GM12878 (cell line): ENCODE data around the gene MCMBP. TPM values are rescaled to one million over a fixed set of nuclear protein-coding genes. Genes with fewer than 3 reads are reported as not detected.

ENCODE experiments used
- ATAC-seq: fragments of 200-7000 bp; cut with Tn5 transposase; 3 replicates; pipeline ENCODE4 v1.9.1; 2020; ENCODE audit warnings: mild to moderate bottlenecking, moderate library complexity
- BruUV-seq: library from RNA; stranded (reverse); fragments of 400-500 nt; replicated peaks from 2 replicates; lab custom pipeline; 2021; lab: Mats Ljungman, UMichigan
- CTCF ChIA-PET: fragments of 300-600 bp; sonication (Branson Sonifier 250); formaldehyde crosslinking; extraction: SDS; loops from one replicate; lab custom pipeline; 2021; ENCODE audit warnings: inconsistent platforms; lab: Yijun Ruan, JAX
- POLR2A ChIA-PET: fragments of 350-600 bp; formaldehyde crosslinking; extraction: SDS; loops from one replicate; lab custom pipeline; 2021; ENCODE audit warnings: inconsistent platforms; lab: Charles Lee
- RAD21 ChIA-PET: fragments of 300-600 bp; sonication (Branson Sonifier 250); formaldehyde crosslinking; loops from one replicate; lab custom pipeline; 2023; ENCODE audit warnings: antibody characterized with exemption; ENCODE audit not compliant: unreplicated experiment; lab: Charles Lee
- SMC1A ChIA-PET: fragments of 300-600 bp; sonication (Branson Sonifier 250); formaldehyde crosslinking; loops from one replicate; lab custom pipeline; 2023; ENCODE audit not compliant: unreplicated experiment, uncharacterized antibody; lab: Charles Lee
- DNase-seq: peaks from one replicate; pipeline ENCODE4 v3.0.0-alpha.2; 2011; ENCODE audit warnings: low read depth, low spot score
- FAIRE-seq: peaks from 3 replicates; lab custom pipeline; 2011; peaks lifted over from hg19 to GRCh38; lab: Jason Lieb, UNC
- H2AFZ ChIP-seq: 2 replicates; pipeline ENCODE4 v1.6.0; 2011; ENCODE audit warnings: low read depth, low read length, control low read depth; ENCODE audit not compliant: control insufficient read depth
- H3K27ac ChIP-seq: 2 replicates; pipeline ENCODE4 v1.5.1; 2011; ENCODE audit warnings: control low read depth; ENCODE audit not compliant: control insufficient read depth, insufficient read depth
- H3K27me3 ChIP-seq, 2 experiments: replicated peaks in 1 of 2; 2 replicates each; pipeline versions ENCODE4 v1.6.0 to v1.6.1; 2011; ENCODE audit warnings: low read length in 1 of 2; ENCODE audit not compliant: control insufficient read depth in 2 of 2, insufficient read depth in 2 of 2
- H3K36me3 ChIP-seq, 2 experiments: 2 replicates each; pipeline ENCODE4 v1.5.1; 2011; ENCODE audit warnings: low read length in 1 of 2; ENCODE audit not compliant: control insufficient read depth in 2 of 2, insufficient read depth in 2 of 2
- H3K4me1 ChIP-seq: 2 replicates; pipeline ENCODE4 v1.6.1; 2011; ENCODE audit warnings: mild to moderate bottlenecking, low read length, moderate library complexity, mixed read lengths; ENCODE audit not compliant: control insufficient read depth, insufficient read depth
- H3K4me2 ChIP-seq: 2 replicates; pipeline ENCODE4 v1.6.0; 2011; ENCODE audit warnings: control low read depth; ENCODE audit not compliant: control insufficient read depth, insufficient read depth
- H3K4me3 ChIP-seq: fragments of 200-600 bp; sonication (generic); 2 replicates; pipeline ENCODE4 v1.5.1; 2016
- H3K79me2 ChIP-seq: 2 replicates; pipeline ENCODE4 v1.6.0; 2011; ENCODE audit warnings: low read length; ENCODE audit not compliant: control insufficient read depth, insufficient read depth
- H3K9ac ChIP-seq: 2 replicates; pipeline ENCODE4 v1.8.0; 2011; ENCODE audit warnings: low read length, control low read depth, mixed read lengths; ENCODE audit not compliant: control insufficient read depth, insufficient read depth
- H3K9me3 ChIP-seq: replicated peaks from 3 replicates; pipeline ENCODE4 v1.5.1; 2011; ENCODE audit warnings: mild to moderate bottlenecking, low read length; ENCODE audit not compliant: control insufficient read depth, insufficient read depth
- H4K20me1 ChIP-seq: 2 replicates; pipeline ENCODE4 v1.6.0; 2011; ENCODE audit not compliant: control insufficient read depth, insufficient read depth
- NR2F1 ChIP-seq: fragments of 450-650 bp; conservative IDR thresholded peaks from 2 replicates; pipeline ENCODE4 v1.6.1; 2017; ENCODE audit warnings: mild to moderate bottlenecking
- POU2F2 ChIP-seq: IDR thresholded peaks from 3 replicates; pipeline ENCODE4 v1.6.1; 2011; ENCODE audit warnings: low read depth, mild to moderate bottlenecking, low read length, borderline replicate concordance
- SPI1 ChIP-seq: IDR thresholded peaks from 2 replicates; pipeline ENCODE4 v1.6.1; 2011; ENCODE audit warnings: low read depth, mild to moderate bottlenecking, low read length, moderate library complexity, borderline replicate concordance; ENCODE audit not compliant: insufficient read depth
- WGBS: methylation state at CpG from one replicate; pipeline ENCODE4 v1.1.6; 2016; ENCODE audit warnings: low lambda C conversion rate; ENCODE audit not compliant: insufficient replicate concordance, insufficient coverage; ENCODE audit errors: missing lambda C conversion rate; 5-methylcytosine and 5-hydroxymethylcytosine counted together
- in situ Hi-C: fragments of 300-500 bp; cut with MboI; formaldehyde crosslinking; loops from 9 replicates; pipeline ENCODE4 v1.14.3; 2018; ENCODE audit warnings: mixed read lengths
- intact Hi-C: fragments of 100-400 bp; cut with micrococcal nuclease; formaldehyde crosslinking; loops from one replicate; pipeline ENCODE4 v1.14.2; 2022; ENCODE audit not compliant: unreplicated experiment
- polyA plus RNA-seq, 11 experiments: library from polyadenylated mRNA; depleted of rRNA in 4 of 11; unstranded in 6 of 11; stranded (reverse) in 5 of 11; fragments of >200 nt; fragmentation: Nextera tagmentation in 4 of 11; fragmentation: Illumina TruSeq in 1 of 11; extraction: Ambion mirVana in 4 of 11; extraction: Trizol in 1 of 11; gene quantifications; 1 replicate in 1 of 11; 2 replicates in 10 of 11; pipeline versions ENCODE4 v1.2.1 to v1.2.3, GENCODE V29; 2011 to 2016; ENCODE audit warnings: inconsistent platforms in 2 of 11, missing spikeins in 2 of 11, low read depth in 1 of 11
- total RNA-seq, 4 experiments: library from RNA; depleted of rRNA in 3 of 4; stranded (reverse); fragments of >200 nt in 3 of 4; fragmentation: Illumina TruSeq in 1 of 4; extraction: Trizol in 1 of 4; gene quantifications; 2 replicates each; pipeline versions ENCODE4 v1.2.1 to v1.2.3, GENCODE V29; 2013 to 2021

Gene MCMBP
- total and polyA plus RNA-seq, 10 of the 15 experiments (the other 5 are each of a cell fraction or from before 2014, with no cell fraction given): 7.6 to 93.1 (median 75.7) TPM

DNA sequence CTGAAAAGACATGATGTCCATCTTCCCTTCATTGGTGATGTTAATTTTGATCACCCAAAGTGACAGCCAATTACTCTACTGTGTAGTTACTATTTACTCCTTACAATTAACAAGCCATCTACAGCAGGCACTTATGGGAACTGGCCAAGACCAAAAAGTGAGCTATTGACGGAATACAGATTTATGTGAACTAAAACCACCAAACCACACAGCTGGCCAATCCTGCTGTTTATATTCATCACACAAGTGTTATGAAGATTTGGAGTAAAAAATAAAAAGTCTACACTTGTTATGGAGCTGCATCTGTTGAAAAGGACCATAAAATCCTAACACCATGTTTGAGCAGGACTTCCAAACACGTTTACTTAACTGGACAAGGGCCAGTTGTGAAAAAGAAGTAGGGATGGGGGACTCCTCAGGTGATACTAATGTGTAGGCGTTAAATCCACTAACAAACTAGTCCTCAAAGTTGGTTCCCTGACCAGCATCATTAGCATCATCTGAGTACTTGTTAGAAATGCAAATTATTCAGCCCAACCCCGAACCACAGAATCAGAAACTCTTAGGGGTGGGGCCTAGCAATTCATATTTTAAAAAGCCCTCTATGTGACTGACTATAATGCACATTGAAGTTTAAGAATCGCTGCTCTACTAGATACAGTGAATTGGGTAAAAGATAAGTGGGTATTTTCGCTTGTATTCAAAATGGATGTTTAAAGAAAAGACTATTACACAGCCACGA, 11.6 kb downstream of the MCMBP start:
- peaks cover 11% of the 10 kb centered on the region; the same call in 2 of the 3 replicates for H3K9me3 ChIP-seq
- peaks cover 57% of the 10 kb centered on the region for H3K79me2 ChIP-seq
- H3K27ac ChIP-seq: no peak overlapping the region
- H3K4me2 ChIP-seq: peak overlapping the region; percentile 46; the same call in 1 of the 2 replicates
- BruUV-seq: no TSS peak
- H3K36me3 ChIP-seq: peaks cover 0 to 14% of the 10 kb centered on the region in 2 experiments; a peak in 2 of 4 replicates
- FAIRE-seq (no peak), ATAC-seq (peak; percentile 79), DNase-seq (no peak)
- peaks cover 8% of the 10 kb centered on the region for H3K4me1 ChIP-seq
- CTCF ChIA-PET: interaction anchor here (0.6 to 9.7 kb wide), 21 partner anchors 11 to 555 kb away, joined by 3 to 276 read pairs (median 4); partner anchors contain the start of genes BAG3, INPP5F and MCMBP
- SMC1A ChIA-PET: interaction anchor here (0.9 to 9.3 kb wide), 13 partner anchors 9 to 208 kb away, joined by 3 to 211 read pairs (median 5); no protein-coding TSS in a partner anchor
- no peak for TF ChIP-seq NR2F1
- TF ChIP-seq POU2F2: peak; percentile 33; the same call in 1 of the 3 replicates
- TF ChIP-seq SPI1: no peak
- RAD21 ChIA-PET: interaction anchor here (0.6 to 6.1 kb wide), 10 partner anchors 10 to 175 kb away, joined by 3 to 144 read pairs (median 10); partner anchors contain the start of genes INPP5F and MCMBP
- no peaks in the 10 kb centered on the region for H4K20me1 ChIP-seq
- POLR2A ChIA-PET: interaction anchor here (0.6 to 2.0 kb wide), 6 partner anchors 11 to 181 kb away, joined by 3 to 11 read pairs (median 3); partner anchors contain the start of gene MCMBP
- no peak overlapping the region for H3K9ac ChIP-seq
- WGBS: 40% methylated on average over 7 of the region's 7 CpGs
- intact Hi-C loops (no loop called here), in situ Hi-C loops (no loop called here)
- H3K27me3 ChIP-seq: no peaks in the 10 kb centered on the region
- no peak overlapping the region for H3K4me3 ChIP-seq
- no peak overlapping the region for H2AFZ ChIP-seq
